Neural cell (in vitro differentiated cells): ENCODE results near the gene PTPRK. TPM values are rescaled to one million over a fixed set of nuclear protein-coding genes. Genes with fewer than 3 reads are reported as not detected.

Experiments used
- H2AFZ ChIP-seq: fragments of 200-600, 300-800 bp; sonication (generic), shearing (Covaris generic); 2 replicates; pipeline ENCODE4 v1.6.0; 2014; ENCODE audit warnings: low read depth, mild to moderate bottlenecking, antibody characterized with exemption, low read length, moderate library complexity
- H3F3A ChIP-seq: fragments of 200-600 bp; shearing (Covaris generic); 2 replicates; pipeline ENCODE4 v1.6.1; 2016; ENCODE audit warnings: mild to moderate bottlenecking, moderate library complexity, mixed read lengths, antibody characterized with exemption, low read length; ENCODE audit not compliant: insufficient read depth, poor library complexity, severe bottlenecking
- H3K27ac ChIP-seq: fragments of 200-600, 300-800 bp; sonication (generic), shearing (Covaris generic); 2 replicates; pipeline ENCODE4 v1.5.1; 2014; ENCODE audit warnings: mild to moderate bottlenecking, low read length, moderate library complexity
- H3K27me3 ChIP-seq: fragments of 300-800, 200-600 bp; sonication (generic), shearing (Covaris generic); 2 replicates; pipeline ENCODE4 v1.6.0; 2014; ENCODE audit warnings: mild to moderate bottlenecking, low read depth, low read length, moderate library complexity; ENCODE audit not compliant: insufficient read depth
- H3K36me3 ChIP-seq: fragments of 300-800, 200-600 bp; sonication (generic), shearing (Covaris generic); 2 replicates; pipeline ENCODE4 v1.5.1; 2014; ENCODE audit warnings: mild to moderate bottlenecking, antibody characterized with exemption, low read length, moderate library complexity; ENCODE audit not compliant: insufficient read depth
- H3K4me2 ChIP-seq: fragments of 300-800, 200-600 bp; sonication (generic), shearing (Covaris generic); 2 replicates; pipeline ENCODE4 v1.6.0; 2014; ENCODE audit warnings: mild to moderate bottlenecking, low read length
- H3K4me3 ChIP-seq: fragments of 300-800, 200-600 bp; sonication (generic), shearing (Covaris generic); 2 replicates; pipeline ENCODE4 v1.5.1; 2014; ENCODE audit warnings: mild to moderate bottlenecking, low read length, moderate library complexity
- H3K79me2 ChIP-seq: fragments of 200-600 bp; shearing (Covaris generic); replicated peaks from 2 replicates; pipeline ENCODE4 v1.6.0; 2014; ENCODE audit warnings: mild to moderate bottlenecking, low read length, moderate library complexity; ENCODE audit not compliant: insufficient read depth
- H3K9ac ChIP-seq: fragments of 300-800, 200-600 bp; sonication (generic), shearing (Covaris generic); 2 replicates; pipeline ENCODE4 v1.6.1; 2016; ENCODE audit warnings: mild to moderate bottlenecking, low read length, mixed read lengths
- H3K9me2 ChIP-seq: fragments of 200-600 bp; shearing (Covaris generic); 2 replicates; pipeline ENCODE4 v1.6.1; 2016; ENCODE audit warnings: mild to moderate bottlenecking, low read length, mixed read lengths; ENCODE audit not compliant: insufficient read depth
- H3K9me3 ChIP-seq: fragments of 200-600, 300-800 bp; sonication (generic), shearing (Covaris generic); 2 replicates; pipeline ENCODE4 v1.6.1; 2016; ENCODE audit warnings: mild to moderate bottlenecking, mixed run types, low read length, moderate library complexity, mixed read lengths
- H4K20me1 ChIP-seq: fragments of 200-600 bp; shearing (Covaris generic); 2 replicates; pipeline ENCODE4 v1.6.1; 2016; ENCODE audit warnings: mild to moderate bottlenecking, mixed run types; ENCODE audit not compliant: insufficient read depth
- CTCF ChIP-seq: fragments of 450-650 bp; IDR thresholded peaks from 2 replicates; pipeline ENCODE4 v1.5.1; 2014; ENCODE audit warnings: antibody characterized with exemption, mild to moderate bottlenecking, moderate library complexity; ENCODE audit not compliant: poor library complexity, severe bottlenecking
- EP300 ChIP-seq: fragments of 450-650 bp; conservative IDR thresholded peaks from 2 replicates; pipeline ENCODE4 v1.6.1; 2014; ENCODE audit warnings: antibody characterized with exemption, mild to moderate bottlenecking, moderate library complexity; ENCODE audit not compliant: poor library complexity, severe bottlenecking
- EZH2 ChIP-seq: fragments of 200-600, 300-800 bp; shearing (Covaris generic), sonication (generic); IDR thresholded peaks from 2 replicates; pipeline ENCODE4 v1.6.1; 2014; ENCODE audit warnings: antibody characterized with exemption, low read length, borderline replicate concordance, mild to moderate bottlenecking; ENCODE audit not compliant: insufficient read depth, poor library complexity, severe bottlenecking
- MXI1 ChIP-seq: fragments of 450-650 bp; conservative IDR thresholded peaks from 2 replicates; pipeline ENCODE4 v1.6.1; 2014; ENCODE audit warnings: antibody characterized with exemption, mild to moderate bottlenecking; ENCODE audit not compliant: poor library complexity, severe bottlenecking
- POLR2AphosphoS5 ChIP-seq: IDR thresholded peaks from 2 replicates; pipeline ENCODE4 v1.6.1; 2012
- RAD21 ChIP-seq: fragments of 450-650 bp; conservative IDR thresholded peaks from 2 replicates; pipeline ENCODE4 v1.6.1; 2014; ENCODE audit warnings: antibody characterized with exemption, mild to moderate bottlenecking, moderate library complexity
- SMC3 ChIP-seq: fragments of 450-650 bp; conservative IDR thresholded peaks from 2 replicates; pipeline ENCODE4 v1.6.1; 2014; ENCODE audit warnings: antibody characterized with exemption, mild to moderate bottlenecking, moderate library complexity; ENCODE audit not compliant: poor library complexity
- TAF1 ChIP-seq: IDR thresholded peaks from 2 replicates; pipeline ENCODE4 v1.6.1; 2012; ENCODE audit warnings: low read depth
- polyA plus RNA-seq: library from polyadenylated mRNA; depleted of rRNA; stranded (reverse); fragments of >200 nt; gene quantifications from 2 replicates; pipeline ENCODE4 v1.2.3, GENCODE V29; 2014
- TF ChIP-seq, protein P1 (sequence below): IDR thresholded peaks from 2 replicates; pipeline ENCODE4 v1.6.1; 2012; ENCODE audit warnings: borderline replicate concordance

Gene PTPRK
- polyA plus RNA-seq, 1 donor from 2014 or later: 10.4 TPM

DNA sequence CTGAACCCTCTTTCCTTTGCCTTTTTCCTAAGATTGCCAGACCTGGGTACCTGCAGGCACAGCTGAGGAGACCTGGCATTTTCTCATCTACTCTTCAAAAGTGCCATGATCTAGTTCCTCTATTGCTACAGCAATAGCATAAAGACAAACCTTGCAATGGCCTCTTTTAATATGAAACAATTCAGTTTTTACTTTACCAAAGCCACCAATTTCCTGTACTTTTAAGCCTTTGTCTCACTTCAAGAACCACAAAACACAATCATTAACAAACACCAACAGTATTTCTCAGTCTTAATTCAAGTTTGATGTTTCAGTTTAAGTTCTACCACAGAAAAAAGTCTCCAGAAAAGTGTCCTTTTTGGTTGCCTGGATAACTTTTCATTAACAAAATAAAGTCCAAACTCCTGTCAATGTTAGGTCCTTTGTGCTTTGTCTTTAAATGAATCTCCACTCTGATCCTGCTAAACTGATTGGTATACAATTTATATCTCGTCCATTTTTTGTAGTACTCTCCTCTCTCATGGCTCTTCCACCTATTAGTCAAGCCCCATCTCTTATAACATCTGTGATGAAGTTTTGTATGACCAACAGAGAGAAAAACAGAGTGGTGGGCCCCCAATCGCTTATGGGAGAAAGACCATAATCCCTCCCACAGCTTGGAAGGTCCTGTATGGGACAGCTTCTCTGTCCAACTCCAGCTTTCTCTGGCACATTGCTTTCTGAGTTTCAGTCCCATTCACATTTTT lies 569.1 kb downstream of the PTPRK start:
- Histone ChIP-seq H3K36me3 (no peaks in the 10 kb centered on the region), H2AFZ (no peak overlapping the region), H3K27me3 (no peaks in the 10 kb centered on the region), H3K9me3 (no peaks in the 10 kb centered on the region), H3K79me2 (no peaks in the 10 kb centered on the region), H3K9me2 (no peaks in the 10 kb centered on the region), H3K4me2 (no peak overlapping the region), H3K4me3 (no peak overlapping the region), H3K27ac (no peak overlapping the region), H4K20me1 (no peaks in the 10 kb centered on the region), H3K9ac (no peak overlapping the region), H3F3A (no peaks in the 10 kb centered on the region)
- TF ChIP-seq SMC3 (no peak), MXI1 (no peak), RAD21 (no peak), CTCF (no peak), EP300 (no peak), POLR2AphosphoS5 (no peak), EZH2 (no peak), TAF1 (no peak)
- TF ChIP-seq, protein P1, sequence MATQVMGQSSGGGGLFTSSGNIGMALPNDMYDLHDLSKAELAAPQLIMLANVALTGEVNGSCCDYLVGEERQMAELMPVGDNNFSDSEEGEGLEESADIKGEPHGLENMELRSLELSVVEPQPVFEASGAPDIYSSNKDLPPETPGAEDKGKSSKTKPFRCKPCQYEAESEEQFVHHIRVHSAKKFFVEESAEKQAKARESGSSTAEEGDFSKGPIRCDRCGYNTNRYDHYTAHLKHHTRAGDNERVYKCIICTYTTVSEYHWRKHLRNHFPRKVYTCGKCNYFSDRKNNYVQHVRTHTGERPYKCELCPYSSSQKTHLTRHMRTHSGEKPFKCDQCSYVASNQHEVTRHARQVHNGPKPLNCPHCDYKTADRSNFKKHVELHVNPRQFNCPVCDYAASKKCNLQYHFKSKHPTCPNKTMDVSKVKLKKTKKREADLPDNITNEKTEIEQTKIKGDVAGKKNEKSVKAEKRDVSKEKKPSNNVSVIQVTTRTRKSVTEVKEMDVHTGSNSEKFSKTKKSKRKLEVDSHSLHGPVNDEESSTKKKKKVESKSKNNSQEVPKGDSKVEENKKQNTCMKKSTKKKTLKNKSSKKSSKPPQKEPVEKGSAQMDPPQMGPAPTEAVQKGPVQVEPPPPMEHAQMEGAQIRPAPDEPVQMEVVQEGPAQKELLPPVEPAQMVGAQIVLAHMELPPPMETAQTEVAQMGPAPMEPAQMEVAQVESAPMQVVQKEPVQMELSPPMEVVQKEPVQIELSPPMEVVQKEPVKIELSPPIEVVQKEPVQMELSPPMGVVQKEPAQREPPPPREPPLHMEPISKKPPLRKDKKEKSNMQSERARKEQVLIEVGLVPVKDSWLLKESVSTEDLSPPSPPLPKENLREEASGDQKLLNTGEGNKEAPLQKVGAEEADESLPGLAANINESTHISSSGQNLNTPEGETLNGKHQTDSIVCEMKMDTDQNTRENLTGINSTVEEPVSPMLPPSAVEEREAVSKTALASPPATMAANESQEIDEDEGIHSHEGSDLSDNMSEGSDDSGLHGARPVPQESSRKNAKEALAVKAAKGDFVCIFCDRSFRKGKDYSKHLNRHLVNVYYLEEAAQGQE: no peak

- no peaks in the 10 kb centered on the region for H3K9me3 ChIP-seq
- no peak overlapping the region for H3K4me2 ChIP-seq
- H3K9me2 ChIP-seq: no peaks in the 10 kb centered on the region
- no peak overlapping the region for H2AFZ ChIP-seq
- H3K4me3 ChIP-seq: no peak overlapping the region
- no peaks in the 10 kb centered on the region for H3K27me3 ChIP-seq
- no peaks in the 10 kb centered on the region for H3K36me3 ChIP-seq
- H3K27ac ChIP-seq: no peak overlapping the region
- no peaks in the 10 kb centered on the region for H3K79me2 ChIP-seq
- H4K20me1 ChIP-seq: no peaks in the 10 kb centered on the region
- no peak overlapping the region for H3K9ac ChIP-seq
- H3F3A ChIP-seq: no peaks in the 10 kb centered on the region
- TF ChIP-seq EZH2 (no peak), MXI1 (no peak)
- TF ChIP-seq, protein P1: no peak
Measured at GRCh38 chr6:127950566-127951145, 569.7 kb downstream of the PTPRK start.
